NCI-H226 (cell line): Measurements from ENCODE around the gene ARHGAP19.
"Not testable (repeated sequence)": the region's sequence is repeated elsewhere in the genome, so short reads cannot be mapped to it uniquely, and the experiment has no call there.

Source experiments
- DNase-seq: peaks from one replicate; pipeline ENCODE4 v3.0.0-alpha.2; 2015

The ARHGAP19 gene

DNA sequence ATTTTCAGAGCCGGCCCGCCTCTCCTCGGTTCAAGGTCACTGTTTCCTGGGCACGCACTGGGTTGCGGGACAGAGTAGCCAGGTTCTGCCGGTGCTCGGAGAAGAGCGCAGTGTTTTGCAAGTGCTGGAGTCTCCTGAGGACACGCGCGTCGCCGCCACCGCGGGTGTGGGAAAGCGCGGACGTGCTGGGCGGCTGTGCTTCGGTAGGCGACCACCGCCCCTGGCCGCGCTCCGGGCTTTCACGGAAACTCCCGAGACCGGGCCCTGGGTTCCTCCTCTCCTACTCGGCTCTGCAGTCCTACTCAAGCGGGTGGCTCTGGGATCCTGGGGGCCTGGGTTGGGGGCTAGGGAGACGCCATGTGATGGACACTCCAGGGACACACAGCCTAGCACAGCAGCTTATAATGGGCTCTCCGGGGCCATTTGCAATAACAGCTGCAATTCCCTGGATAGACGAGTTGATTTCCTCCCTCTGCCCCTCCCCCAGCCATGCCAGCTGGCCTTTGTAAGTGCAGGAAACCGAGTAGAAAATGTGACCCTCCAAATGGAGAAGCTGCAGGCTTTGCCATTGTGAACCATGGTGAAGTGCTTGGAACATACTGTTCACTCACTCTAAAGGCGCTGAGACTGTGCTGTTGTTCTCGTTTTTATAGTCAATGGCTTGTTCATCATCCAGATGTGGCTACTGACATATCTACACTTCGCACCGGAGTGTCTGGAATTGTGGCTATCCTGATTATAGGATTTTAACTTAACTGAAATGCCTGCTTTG lies 28.8 kb upstream of the ARHGAP19 start:
- no peak for DNase-seq

DNA sequence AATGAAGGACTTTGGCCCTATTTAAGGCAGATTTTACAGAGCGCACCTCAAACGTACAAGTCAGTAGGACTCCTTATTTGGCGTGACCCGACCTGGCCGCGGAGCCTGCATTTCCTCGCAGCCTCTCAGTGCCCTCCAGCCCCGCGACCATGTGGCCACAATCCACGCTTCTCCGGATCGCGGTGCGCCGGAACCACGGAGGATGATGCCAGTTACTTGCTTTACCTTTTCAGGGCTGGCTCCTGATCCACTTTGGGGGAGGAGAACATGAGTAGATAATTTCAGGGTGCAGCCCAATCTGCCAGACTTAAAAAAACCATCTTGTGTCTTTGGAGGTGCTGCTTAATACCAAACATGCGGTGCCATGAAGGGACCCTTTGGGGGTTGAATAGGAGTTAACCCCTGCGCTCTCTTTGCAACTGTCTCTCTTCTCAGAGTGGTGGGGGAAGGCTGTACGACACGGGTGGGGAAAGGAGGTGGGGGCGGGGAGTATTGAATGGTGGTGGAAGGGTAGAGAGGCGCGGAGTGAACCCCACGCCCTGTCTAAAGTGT lies 28.1 kb upstream of the ARHGAP19 start:
- DNase-seq = no peak

DNA sequence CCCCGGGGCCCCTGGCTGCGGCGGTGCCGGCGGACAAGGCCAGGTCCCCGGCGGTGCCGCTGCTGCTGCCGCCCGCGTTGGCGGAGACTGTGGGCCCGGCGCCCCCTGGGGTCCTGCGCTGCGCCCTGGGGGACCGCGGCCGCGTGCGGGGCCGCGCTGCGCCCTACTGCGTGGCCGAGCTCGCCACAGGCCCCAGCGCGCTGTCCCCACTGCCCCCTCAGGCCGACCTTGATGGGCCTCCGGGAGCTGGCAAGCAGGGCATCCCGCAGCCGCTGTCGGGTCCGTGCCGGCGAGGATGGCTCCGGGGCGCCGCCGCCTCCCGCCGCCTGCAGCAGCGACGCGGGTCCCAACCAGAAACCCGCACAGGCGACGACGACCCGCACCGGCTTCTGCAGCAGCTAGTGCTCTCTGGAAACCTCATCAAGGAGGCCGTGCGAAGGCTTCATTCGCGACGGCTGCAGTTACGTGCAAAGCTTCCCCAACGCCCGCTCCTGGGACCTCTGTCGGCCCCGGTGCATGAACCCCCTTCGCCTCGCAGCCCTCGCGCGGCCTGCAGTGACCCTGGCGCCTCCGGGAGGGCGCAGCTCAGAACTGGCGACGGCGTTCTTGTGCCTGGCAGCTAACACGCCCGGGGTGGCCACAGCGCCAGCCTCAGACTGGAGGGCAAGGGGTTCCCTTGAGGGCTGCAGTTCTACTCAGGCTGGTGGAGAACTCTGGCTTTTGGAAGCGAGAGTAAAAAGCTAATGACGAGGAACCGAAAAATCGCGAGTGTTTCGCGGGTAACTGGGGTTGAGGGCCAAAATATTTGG lies 27.4 kb upstream of the ARHGAP19 start:
- DNase-seq = no peak

DNA sequence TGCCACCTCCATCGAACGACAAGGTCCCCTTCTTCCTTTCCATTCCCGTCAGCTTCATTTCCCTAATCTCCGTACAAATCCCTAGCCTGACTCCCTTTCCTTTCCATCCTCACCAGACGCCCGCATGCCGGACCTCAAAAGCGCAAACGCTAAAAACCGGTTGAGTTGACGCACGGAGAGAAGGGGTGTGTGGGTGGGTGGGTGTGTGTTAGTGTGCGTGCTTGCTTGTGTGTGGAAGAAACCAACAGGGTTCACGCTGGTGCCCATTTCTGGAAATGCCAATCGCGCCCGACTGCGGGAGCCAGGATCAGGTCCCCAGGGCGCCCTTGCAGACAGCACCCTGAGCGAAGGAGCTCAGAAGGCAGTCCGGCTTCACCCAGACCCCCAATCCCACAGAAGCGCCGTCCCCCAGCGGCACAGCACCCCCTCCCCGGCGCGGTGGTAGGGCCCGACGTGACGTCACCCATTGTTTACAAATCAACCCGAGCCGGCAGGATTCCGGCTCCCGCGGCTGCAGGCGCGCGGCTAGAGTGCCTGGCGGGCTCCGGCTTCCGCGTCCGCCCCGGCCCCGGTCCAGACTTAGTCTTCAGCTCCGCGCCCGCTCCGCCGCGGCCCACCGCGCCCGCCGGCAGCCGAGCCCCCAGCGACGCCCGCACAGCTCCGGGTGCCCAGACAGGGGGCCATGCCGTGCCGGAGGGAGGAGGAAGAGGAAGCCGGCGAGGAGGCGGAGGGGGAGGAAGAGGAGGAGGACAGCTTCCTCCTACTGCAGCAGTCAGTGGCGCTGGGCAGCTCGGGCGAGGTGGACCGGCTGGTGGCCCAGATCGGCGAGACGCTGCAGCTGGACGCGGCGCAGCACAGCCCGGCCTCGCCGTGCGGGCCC lies 26.6 kb upstream of the ARHGAP19 start, which contains the start of gene FRAT1:
Gene FRAT1 (plus strand): TSS at position 500 of the 880 bp plus-strand sequence. CDS start 183 bp downstream, at position 683.
- peak; percentile 68 for DNase-seq

DNA sequence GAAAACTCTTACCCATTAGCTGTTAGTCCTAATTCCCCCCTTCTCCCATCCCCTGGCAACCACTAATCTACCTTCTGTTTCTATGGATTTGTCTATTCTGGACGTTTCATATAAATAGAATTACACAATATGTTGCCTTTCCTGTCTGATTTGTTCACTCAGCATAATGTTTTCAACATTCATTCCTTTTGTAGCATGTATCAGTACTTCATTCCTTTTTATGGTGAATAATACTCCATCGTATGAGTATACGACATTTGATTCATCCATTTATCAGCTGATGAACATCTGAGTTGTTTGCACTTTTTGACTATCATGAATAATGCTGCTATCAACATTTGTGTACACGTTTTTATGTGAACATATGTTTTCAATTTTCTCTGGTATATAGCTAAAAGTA lies 22.2 kb upstream of the ARHGAP19 start:
- DNase-seq = no peak

DNA sequence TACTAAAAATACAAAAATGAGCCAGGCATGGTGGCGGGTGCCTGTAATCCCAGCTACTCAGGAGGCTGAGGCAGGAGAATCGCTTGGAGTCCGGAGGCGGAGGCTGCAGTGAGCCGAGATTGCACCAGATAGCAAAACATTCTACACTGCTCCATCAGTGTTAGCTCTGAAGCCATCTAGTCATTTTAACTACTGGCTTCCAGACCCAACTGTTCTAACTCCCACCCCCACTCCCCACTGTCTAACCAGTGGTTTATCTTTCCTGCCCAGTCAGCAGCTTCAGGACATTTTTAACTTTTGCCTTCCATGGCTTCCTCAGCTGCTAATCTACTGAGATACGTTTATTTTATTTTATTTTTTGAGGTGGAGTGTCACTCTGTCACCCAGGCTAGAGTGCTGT lies 20.5 kb upstream of the ARHGAP19 start:
- no peak for DNase-seq

DNA sequence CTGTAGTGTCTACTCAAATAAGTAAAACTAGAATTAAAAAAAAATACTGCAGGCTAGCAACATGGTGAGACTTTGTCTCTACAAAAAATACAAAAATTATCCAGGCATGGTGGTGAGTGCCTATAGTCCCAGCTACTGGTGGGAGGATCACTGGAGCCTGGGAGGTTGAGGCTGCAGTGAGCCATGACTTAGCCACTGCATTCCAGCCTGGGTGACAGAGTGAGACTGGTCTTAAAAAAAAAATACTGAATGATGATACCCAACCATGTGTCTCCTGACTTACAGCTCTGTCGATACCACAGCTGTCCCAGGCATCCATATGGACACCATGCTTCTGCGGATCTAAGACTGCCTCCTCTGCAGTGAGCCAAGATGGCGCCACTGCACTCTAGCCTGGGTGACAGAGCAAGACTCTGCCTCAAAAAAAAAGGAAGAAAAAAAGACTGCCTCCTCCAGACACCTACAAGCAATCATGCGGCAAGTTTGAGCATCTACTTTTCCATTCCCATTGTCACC lies 18.7 kb upstream of the ARHGAP19 start:
- no peak for DNase-seq

DNA sequence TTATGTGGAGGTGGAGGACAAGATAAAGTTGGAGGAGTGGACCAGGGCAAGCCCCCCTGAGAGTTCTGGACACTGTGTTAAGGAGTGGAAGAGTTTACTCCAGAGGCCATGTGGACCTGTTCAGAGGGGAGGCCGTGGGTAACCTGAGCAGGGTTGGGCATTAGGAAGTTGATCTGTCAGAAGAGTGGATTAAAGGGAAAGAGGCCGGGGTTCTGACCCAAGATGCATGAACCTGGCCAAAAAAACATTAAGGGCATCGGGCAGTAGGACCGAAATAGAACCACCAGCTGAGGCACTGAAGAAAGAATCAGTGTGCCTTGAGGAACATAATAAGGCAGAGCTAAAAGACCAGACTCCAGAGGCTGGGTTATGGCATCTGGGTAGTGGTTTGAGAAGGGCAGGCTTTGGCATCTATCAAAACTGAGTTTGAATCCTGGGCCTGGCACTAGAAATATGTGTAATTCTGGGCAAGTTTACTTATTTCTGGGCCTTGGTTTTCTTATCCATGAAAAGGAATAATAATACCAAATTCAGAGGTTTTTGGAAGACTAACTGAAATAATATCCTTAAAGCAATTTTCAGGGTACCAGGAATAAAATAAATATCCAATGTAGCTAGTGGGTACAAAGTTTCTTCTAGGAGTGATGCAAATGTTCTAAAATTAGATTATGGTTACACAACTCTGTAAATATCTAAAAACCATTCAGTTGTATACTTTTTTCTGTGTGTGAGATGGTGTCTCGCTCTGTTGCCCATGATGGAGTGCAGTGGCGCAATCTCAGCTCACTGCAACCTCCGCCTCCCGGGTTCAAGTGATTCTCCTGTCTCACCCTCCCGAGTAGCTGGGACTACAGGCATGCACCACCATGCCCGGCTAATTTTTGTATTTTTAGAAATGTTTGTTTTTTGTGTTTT lies 15.7 kb upstream of the ARHGAP19 start:
- DNase-seq = no peak

DNA sequence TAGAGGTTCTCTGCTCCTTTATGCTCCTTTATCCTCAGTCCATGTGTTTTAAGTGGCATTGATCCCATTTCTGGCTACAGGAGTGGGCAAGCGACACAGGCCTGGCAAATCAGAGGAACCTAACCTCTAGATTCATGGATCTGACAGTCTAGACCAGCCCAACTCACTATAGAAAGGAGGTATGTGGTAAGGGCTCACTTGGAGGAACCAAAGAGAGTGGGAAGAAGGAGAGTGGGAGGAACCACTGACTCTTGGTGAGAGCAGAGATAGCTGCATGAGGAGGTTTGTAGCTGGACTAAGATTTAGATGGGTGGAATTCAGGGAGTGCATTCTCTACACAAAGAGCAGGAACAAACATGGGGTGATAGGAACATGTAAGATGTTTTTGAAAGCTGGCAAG lies 15.0 kb upstream of the ARHGAP19 start:
- no peak for DNase-seq

DNA sequence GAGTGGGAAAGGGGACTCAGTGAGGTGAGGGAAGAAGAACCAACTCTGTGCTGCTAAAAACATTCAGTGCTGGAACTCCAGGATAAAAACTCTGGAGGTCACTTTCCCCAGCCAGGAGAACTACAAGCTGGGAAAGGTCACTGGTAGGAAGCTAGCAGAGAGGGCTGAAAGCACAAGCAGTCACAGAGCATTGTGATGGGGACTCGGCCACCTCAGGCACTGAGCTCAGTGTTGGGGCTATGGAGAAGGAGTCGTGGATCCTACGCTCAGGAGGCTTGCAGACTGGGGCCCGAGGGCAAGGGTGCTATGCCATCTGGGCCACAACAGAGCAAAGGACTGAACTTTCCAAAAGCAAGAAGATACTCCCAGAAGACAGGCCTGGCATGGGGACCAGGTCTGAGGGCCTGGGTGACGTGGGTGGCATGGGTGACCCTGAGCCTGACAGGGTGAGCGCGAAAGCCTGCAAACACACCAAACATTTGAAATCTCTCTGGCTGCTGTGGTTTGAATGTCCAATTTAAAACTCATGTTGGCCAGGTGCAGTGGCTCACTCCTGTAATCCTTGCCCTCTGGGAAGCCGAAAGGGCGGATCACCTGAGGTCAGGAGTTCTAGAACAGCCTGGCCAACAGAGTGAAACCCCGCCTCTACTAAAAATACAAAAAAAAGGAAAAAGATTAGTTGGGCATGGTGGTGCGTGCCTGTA lies 9.8 kb upstream of the ARHGAP19 start:
- DNase-seq = no peak

DNA sequence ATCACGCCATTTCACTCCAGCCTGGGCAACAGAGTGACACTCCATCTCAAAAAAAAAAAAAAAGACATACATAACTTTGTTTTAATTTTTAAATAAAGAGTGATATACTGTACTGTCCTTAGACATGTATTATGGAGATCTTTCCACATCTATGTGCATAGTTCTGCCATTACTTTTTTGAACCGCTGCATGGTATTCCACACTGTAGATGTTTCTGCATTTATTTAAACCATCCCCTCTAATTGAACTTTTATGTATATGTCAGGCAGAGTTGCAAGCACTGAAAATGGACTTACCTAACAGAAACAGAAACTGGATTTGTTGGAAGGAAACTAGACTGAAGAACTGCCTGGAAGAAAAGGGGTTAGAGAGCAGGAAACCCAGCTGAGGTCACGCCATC lies 8.5 kb upstream of the ARHGAP19 start:
- DNase-seq = no peak

DNA sequence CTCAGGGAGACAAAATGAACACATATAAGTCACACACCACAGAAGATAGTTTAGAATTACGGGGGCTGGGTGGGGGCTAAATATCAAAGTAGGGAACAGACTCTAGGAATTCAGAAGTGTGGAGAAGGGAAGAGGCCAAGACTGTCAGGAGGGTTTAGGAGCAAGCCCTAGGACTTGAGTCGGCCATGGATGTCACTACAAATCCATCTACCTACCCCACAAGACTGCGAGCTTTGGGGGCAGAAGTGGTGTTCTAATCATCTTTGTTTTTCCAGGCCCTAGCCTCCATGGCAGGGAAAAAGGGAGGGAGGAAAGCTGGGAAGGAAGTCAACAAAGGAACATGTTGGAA lies 5.8 kb upstream of the ARHGAP19 start:
- DNase-seq = no peak

DNA sequence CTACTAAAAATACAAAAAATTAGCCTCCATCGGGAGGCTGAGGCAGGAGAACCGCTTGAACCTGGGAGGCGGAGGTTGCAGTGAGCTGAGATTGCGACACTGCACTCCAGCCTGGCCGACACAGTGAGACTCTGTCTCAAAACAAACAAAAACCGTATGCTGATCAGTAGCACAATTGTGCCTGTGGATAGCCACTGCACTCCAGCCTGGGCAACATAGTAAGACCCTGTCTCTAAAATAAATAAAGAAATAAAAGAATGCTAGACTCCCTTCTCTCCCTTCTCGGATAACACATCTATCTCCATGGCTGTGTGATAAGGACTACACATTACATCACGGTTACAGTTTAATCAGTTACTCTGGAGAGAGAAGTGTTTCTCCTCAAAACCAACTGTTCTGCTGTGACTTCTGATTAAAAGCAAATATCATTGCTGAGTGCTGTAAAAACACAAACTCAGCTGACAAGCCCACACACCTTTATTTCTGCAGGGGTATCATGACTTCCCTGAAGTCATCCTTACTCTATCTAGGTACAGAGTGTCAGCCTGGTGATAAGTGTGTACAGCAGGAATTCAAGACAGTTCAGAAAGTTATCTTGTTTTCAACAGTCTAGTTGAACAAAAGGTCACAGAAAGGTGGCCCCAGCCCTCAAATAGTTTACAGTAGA lies 5.3 kb upstream of the ARHGAP19 start:
- peak; percentile 29 for DNase-seq

DNA sequence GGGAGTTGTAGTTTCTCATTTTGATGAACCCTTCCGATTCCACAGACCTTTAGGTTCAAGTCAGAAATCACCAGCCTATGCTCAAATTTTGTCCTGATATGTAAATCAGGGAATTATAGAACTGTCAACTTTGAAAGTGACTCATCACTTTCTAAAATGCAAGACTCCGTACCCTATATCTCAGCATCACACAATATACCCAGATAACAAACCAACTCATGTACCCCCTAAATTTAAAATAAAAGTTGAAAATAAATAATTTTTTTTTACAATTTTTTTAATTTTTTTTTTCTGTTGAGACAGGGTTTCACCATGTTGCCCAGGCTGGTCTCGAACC lies 393 bp upstream of the ARHGAP19 start:
- DNase-seq = no peak

DNA sequence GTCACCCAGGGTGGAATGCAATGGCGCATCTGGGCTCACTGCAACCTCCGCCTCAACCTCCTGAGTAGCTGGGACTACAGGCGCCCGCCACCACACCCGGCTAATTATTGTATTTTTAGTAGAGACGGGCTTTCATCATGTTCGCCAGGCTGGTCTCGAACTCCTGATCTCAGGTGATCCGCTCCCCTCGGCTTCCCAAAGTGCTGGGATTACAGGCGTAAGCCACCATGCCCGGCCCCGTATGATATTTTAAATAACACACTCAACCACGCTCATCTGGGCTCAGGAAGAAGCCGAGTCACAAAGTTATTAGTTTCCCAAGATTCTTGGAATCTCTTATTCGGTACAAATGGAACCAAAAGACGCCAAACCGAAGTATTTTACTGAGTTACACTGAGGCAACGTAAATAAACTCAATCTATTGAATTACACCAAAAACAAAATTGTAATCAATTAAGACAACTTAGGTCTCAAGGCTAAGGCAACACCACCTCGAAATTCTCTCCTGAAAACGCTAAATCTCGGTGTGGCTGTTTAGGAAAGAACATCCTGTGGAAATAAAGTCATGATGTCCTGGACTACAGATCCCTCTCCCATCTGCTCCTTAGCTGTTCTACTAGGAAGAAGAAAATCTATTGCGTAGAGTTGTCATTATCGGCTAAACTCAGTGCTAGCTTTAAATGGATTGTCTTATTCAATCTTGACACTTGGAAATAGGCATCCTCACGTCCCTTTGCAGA lies 910 bp downstream of the ARHGAP19 start:
- no peak for DNase-seq

DNA sequence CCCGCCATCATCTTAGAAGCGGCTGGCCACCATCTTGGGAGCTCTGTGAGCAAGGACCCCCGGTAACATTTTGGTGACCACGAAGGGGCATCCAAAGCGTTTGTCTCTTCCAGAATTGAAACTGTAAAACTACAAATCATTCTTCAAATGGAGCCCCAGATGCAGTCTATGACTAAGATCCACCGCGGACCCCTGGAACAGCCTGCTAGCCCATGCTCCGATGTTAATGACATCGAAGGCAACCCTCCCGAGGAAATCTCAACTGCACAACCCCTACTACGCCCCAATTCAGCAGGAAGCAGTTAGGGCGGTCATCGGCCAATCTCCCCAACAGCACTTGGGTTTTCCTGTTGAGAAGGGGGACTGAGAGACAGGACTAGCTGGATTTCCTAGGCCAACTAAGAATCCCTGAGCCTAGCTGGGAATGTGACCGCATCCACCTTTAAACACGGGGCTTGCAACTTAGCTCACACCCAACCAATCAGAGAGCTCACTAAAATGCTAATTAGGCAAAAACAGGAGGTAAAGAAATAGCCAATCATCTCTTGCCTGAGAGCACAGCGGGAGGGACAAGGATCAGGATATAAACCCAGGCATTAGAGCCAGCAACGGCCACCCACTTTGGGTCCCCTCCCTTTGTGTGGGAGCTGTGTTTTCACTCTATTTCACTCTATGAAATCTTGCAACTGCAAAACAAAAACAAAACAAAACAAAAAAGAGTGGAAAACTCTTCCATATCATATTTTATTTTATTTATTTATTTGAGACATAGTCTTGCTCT lies 1.7 kb downstream of the ARHGAP19 start:
- not testable (repeated sequence) for DNase-seq

DNA sequence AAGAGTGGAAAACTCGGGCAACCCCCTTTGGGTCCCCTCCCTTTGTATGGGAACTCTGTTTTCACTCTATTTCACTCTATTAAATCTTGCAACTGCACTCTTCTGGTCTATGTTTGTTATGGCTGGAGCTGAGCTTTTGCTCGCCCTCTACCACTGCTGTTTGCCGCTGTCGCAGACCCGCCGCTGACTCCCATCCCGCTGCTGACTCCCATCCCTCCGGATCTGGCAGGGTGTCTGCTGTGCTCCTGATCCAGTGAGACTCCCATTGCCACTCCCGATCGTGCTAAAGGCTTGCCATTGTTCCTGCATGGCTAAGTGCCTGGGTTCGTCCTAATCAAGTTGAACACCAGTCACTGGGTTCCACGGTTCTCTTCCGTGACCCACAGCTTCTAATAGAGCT lies 2.4 kb downstream of the ARHGAP19 start:
- not testable (repeated sequence) for DNase-seq

DNA sequence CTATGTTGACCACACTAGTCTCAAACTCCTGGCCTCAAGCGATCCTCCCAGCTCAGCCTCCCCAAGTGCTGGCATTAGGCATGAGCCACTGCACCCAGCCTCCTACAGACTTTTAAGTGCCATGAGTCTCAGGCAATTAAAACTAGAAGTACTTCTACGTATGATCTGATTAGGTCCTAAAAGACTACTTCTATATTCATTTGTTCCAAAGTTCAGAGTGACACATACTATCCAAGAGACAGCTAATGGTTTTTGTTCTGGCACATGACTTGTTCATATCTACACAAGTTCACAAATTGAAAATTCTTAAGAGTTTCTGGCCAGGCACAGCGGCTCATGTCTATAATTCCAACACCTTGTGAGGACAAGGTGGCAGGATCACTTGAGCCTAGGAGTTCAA lies 11.7 kb downstream of the ARHGAP19 start:
- DNase-seq = no peak
